Fibroblast of lung (primary cell): ENCODE data around the gene MYG1. TPM values are rescaled to one million over a fixed set of nuclear protein-coding genes. Genes with fewer than 3 reads are reported as not detected.

Source experiments
- DNase-seq, 2 donors: peaks; one replicate each; pipeline versions ENCODE4 v3.0.0 to v3.0.0-alpha.2; 2010; ENCODE audit warnings: low read depth in 2 of 2
- H2AFZ ChIP-seq: 2 replicates; pipeline ENCODE4 v1.5.1; 2012; ENCODE audit warnings: low read length, control low read depth, inconsistent platforms
- H3K27ac ChIP-seq: 2 replicates; pipeline ENCODE4 v1.5.1; 2011; ENCODE audit warnings: low read length, control low read depth; ENCODE audit not compliant: insufficient read depth
- H3K27me3 ChIP-seq: 2 replicates; pipeline ENCODE4 v1.5.1; 2011; ENCODE audit warnings: mild to moderate bottlenecking, low read length; ENCODE audit not compliant: control insufficient read depth, insufficient read depth
- H3K36me3 ChIP-seq: 2 replicates; pipeline ENCODE4 v1.5.1; 2011; ENCODE audit warnings: low read length; ENCODE audit not compliant: control insufficient read depth, insufficient read depth
- H3K4me1 ChIP-seq: 2 replicates; pipeline ENCODE4 v1.5.1; 2011; ENCODE audit warnings: low read length; ENCODE audit not compliant: control insufficient read depth, insufficient read depth; ENCODE audit errors: extremely low read depth
- H3K4me2 ChIP-seq: 2 replicates; pipeline ENCODE4 v1.5.1; 2011; ENCODE audit warnings: low read length, control low read depth; ENCODE audit not compliant: insufficient read depth; ENCODE audit errors: extremely low read depth
- H3K4me3 ChIP-seq, 4 experiments: fragments of 200-600 bp in 1 of 4; sonication (generic) in 1 of 4; replicated peaks in 1 of 4; 2 replicates each; pipeline ENCODE4 v1.5.1; 2011 to 2016; ENCODE audit warnings: low read length in 4 of 4, low read depth in 3 of 4, mild to moderate bottlenecking in 3 of 4, control low read depth in 2 of 4, inconsistent platforms in 1 of 4, mixed read lengths in 1 of 4; ENCODE audit not compliant: insufficient read depth in 1 of 4; ENCODE audit errors: control extremely low read depth in 1 of 4
- H3K79me2 ChIP-seq: 2 replicates; pipeline ENCODE4 v1.5.1; 2012; ENCODE audit warnings: mild to moderate bottlenecking, low read length, inconsistent platforms; ENCODE audit not compliant: control insufficient read depth, insufficient read depth
- H3K9ac ChIP-seq: 2 replicates; pipeline ENCODE4 v1.5.1; 2011; ENCODE audit warnings: mild to moderate bottlenecking, low read length, control low read depth; ENCODE audit not compliant: insufficient read depth
- H3K9me3 ChIP-seq: 2 replicates; pipeline ENCODE4 v1.5.1; 2012; ENCODE audit warnings: low read depth, low read length; ENCODE audit not compliant: control insufficient read depth, insufficient read depth
- H4K20me1 ChIP-seq: 2 replicates; pipeline ENCODE4 v1.5.1; 2011; ENCODE audit warnings: low read length; ENCODE audit not compliant: control insufficient read depth, insufficient read depth; ENCODE audit errors: extremely low read depth
- CTCF ChIP-seq, 2 donors: IDR thresholded peaks in 1 of 2; conservative IDR thresholded peaks in 1 of 2; 1 replicate in 1 of 2; 2 replicates in 1 of 2; pipeline ENCODE4 v1.5.1; 2011 to 2012; ENCODE audit warnings: low read length in 2 of 2, control low read depth in 1 of 2, inconsistent platforms in 1 of 2, low read depth in 1 of 2, mild to moderate bottlenecking in 1 of 2
- EZH2 ChIP-seq: IDR thresholded peaks from 2 replicates; pipeline ENCODE4 v1.5.1; 2012; ENCODE audit warnings: low read length, control low read depth, mild to moderate bottlenecking; ENCODE audit errors: missing control alignments
- polyA plus RNA-seq, 2 donors: library from polyadenylated mRNA; depleted of rRNA in 1 of 2; stranded (reverse) in 1 of 2; unstranded in 1 of 2; fragments of >200 nt; gene quantifications; 2 replicates each; pipeline ENCODE4 v1.2.1, GENCODE V29; 2011 to 2012; ENCODE audit warnings: missing spikeins in 1 of 2
- total RNA-seq: library from RNA; depleted of rRNA; stranded (reverse); fragments of >200 nt; gene quantifications from 2 replicates; pipeline ENCODE4 v1.2.1, GENCODE V29; 2014

The MYG1 gene
- total and polyA plus RNA-seq, 2 donors (not counting 1 experiment from before 2014, with no cell fraction given): 40.8 to 52.0 TPM

GRCh38 chr12:53345486-53346188 lies 46.1 kb downstream of the MYG1 start:
- Histone ChIP-seq H3K4me2 (peak overlapping the region; percentile 92), H3K9ac (no peak overlapping the region), H3K4me1 (peaks cover 9% of the 10 kb centered on the region), H3K27ac (peak overlapping the region; percentile 34), H4K20me1 (no peaks in the 10 kb centered on the region), H2AFZ (peak overlapping the region; percentile 63), H3K9me3 (no peaks in the 10 kb centered on the region), H3K4me3 (peak overlapping the region; percentile 67 to 83 (median 71)), H3K36me3 (no peaks in the 10 kb centered on the region), H3K79me2 (no peaks in the 10 kb centered on the region), H3K27me3 (peaks cover 6% of the 10 kb centered on the region)
- peak in 1 of 2 donors; percentile 14 for DNase-seq
- TF ChIP-seq CTCF (conservative IDR thresholded peaks at IDR 0.05 in 1 of 2, IDR thresholded peaks at IDR 0.05 in 1 of 2; ENCODE audit: low read depth in 1 of 2, low read length in 2 of 2) (no peak), EZH2 (no peak)

- DNase-seq: no peak
- Histone ChIP-seq H3K4me1 (peaks cover 9% of the 10 kb centered on the region), H3K9ac (no peak overlapping the region), H3K27ac (no peak overlapping the region), H2AFZ (no peak overlapping the region), H3K36me3 (no peaks in the 10 kb centered on the region), H3K4me2 (no peak overlapping the region), H3K4me3 (no peak overlapping the region), H3K79me2 (no peaks in the 10 kb centered on the region), H4K20me1 (no peaks in the 10 kb centered on the region), H3K27me3 (no peaks in the 10 kb centered on the region), H3K9me3 (no peaks in the 10 kb centered on the region)
- TF ChIP-seq CTCF (conservative IDR thresholded peaks at IDR 0.05 in 1 of 2, IDR thresholded peaks at IDR 0.05 in 1 of 2; ENCODE audit: low read depth in 1 of 2, low read length in 2 of 2) (no peak), EZH2 (no peak)
Measured at GRCh38 chr12:53346491-53346890, 47.0 kb downstream of the MYG1 start.

- TF ChIP-seq CTCF (conservative IDR thresholded peaks at IDR 0.05 in 1 of 2, IDR thresholded peaks at IDR 0.05 in 1 of 2; ENCODE audit: low read depth in 1 of 2, low read length in 2 of 2) (no peak), EZH2 (no peak)
Measured at GRCh38 chr12:53347905-53348304, 48.4 kb downstream of the MYG1 start.

More at GRCh38 chr12:53347905-53348304, 48.4 kb downstream of the MYG1 start:
- Histone ChIP-seq H3K27me3 (no peaks in the 10 kb centered on the region), H3K4me3 (no peak overlapping the region), H2AFZ (no peak overlapping the region), H3K79me2 (no peaks in the 10 kb centered on the region), H3K4me1 (peaks cover 9% of the 10 kb centered on the region), H3K27ac (no peak overlapping the region), H3K9ac (no peak overlapping the region), H3K36me3 (no peaks in the 10 kb centered on the region), H3K9me3 (no peaks in the 10 kb centered on the region), H3K4me2 (no peak overlapping the region), H4K20me1 (no peaks in the 10 kb centered on the region)
- DNase-seq: no peak
